Measurements from ENCODE around the gene ATP4A. TPM values are rescaled to one million over a fixed set of nuclear protein-coding genes. Genes with fewer than 3 reads are reported as not detected.

Gene ATP4A
- total RNA-seq, 4 donors from 2014 or later, result 0.18 TPM; not detected in 3

- no peak overlapping the region for H3K27ac ChIP-seq
- H3K9me3 ChIP-seq, result no peaks in the 10 kb centered on the region
- H3K27me3 ChIP-seq, result peaks cover 0 to 63% (median 0%) of the 10 kb centered on the region in 4 donors
- no peak for DNase-seq
- intact Hi-C loops (cut with DNase I), result no loop called here
- H3K4me3 ChIP-seq, result no peak overlapping the region
- peaks cover 0 to 4% (median 0%) of the 10 kb centered on the region in 3 donors for H3K4me1 ChIP-seq
- no peak for TF ChIP-seq CTCF (IDR thresholded peaks at IDR 0.05)
- TF ChIP-seq POLR2A (IDR thresholded peaks at IDR 0.05), result no peak
- 69 to 73% methylated on average over 4 to 7 of the region's 7 CpGs for WGBS, 2 donors
- no peaks in the 10 kb centered on the region for H3K36me3 ChIP-seq
These were observed 3.3 kb upstream of the ATP4A start for GRCh38 chr19:35566738-35567137.

DNA sequence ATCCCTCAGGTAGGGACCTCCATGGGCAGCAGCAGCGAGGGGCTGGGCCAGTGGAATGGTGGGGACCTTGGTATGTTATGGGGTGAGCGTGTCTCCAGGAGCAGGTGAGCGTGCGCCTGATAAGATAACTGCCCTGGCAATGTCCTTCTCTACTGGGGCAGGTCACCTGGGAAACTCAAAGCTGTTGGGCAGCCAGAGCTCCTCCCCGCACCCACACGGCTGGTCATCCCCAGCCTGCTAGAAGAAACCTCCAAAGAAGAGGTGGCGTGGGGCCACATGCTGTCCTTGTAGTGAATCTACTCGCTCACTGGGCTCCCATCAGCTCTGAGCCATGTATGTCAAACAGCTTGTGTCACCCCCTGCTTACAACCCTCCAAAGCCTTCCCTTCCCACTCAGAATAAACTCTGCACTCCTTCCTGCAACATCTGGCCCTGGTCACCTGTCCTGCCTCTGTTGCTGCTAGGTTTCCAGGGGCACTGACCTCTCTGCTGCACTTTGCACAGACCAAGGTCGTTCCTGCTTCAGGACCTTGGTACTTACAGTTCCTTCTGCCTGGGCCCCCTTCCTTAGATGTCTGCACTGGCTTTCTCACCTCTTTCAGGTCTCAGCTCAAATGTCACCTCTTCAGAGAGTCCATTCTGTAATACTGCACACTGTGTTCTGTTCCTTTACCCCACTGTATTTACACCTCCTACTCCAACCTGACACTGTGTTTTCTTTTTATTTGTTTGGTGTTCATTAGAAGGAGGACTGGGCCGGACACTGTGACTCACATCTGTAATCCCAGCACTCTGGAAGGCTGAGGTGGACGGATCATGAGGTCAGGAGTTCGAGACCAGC, 1.8 kb upstream of the ATP4A start:
- WGBS, 2 donors, result 73 to 77% methylated on average over 10 to 12 of the region's 12 CpGs
- no peak overlapping the region for H3K27ac ChIP-seq
- no peak for TF ChIP-seq CTCF (IDR thresholded peaks at IDR 0.05)
- TF ChIP-seq POLR2A (IDR thresholded peaks at IDR 0.05), result no peak
- intact Hi-C loops (cut with DNase I), result no loop called here
- no peaks in the 10 kb centered on the region for H3K9me3 ChIP-seq
- H3K27me3 ChIP-seq, result peaks cover 0 to 71% (median 0%) of the 10 kb centered on the region in 4 donors
- no peak overlapping the region for H3K4me3 ChIP-seq
- no peaks in the 10 kb centered on the region for H3K4me1 ChIP-seq
- H3K36me3 ChIP-seq, result no peaks in the 10 kb centered on the region
- no peak for DNase-seq

- Histone ChIP-seq H3K27me3 (peaks cover 0 to 79% (median 4%) of the 10 kb centered on the region in 4 donors), H3K9me3 (no peaks in the 10 kb centered on the region), H3K27ac (no peak overlapping the region), H3K4me1 (peaks cover 6 to 10% (median 9%) of the 10 kb centered on the region in 3 donors), H3K4me3 (no peak overlapping the region), H3K36me3 (no peaks in the 10 kb centered on the region)
- WGBS, 2 donors, result 37 to 68% methylated on average over 2 of the region's 2 CpGs
- intact Hi-C loops (cut with DNase I), result no loop called here
- no peak for TF ChIP-seq POLR2A (IDR thresholded peaks at IDR 0.05)
- TF ChIP-seq CTCF (IDR thresholded peaks at IDR 0.05), result no peak
- no peak for DNase-seq
These were observed 682 bp downstream of the ATP4A start for GRCh38 chr19:35562776-35563175.

- TF ChIP-seq POLR2A (IDR thresholded peaks at IDR 0.05) (no peak), CTCF (IDR thresholded peaks at IDR 0.05) (no peak)
- peaks cover 0 to 79% (median 4%) of the 10 kb centered on the region in 4 donors for H3K27me3 ChIP-seq
- 51 to 66% methylated on average over 5 to 9 of the region's 17 CpGs for WGBS, 2 donors
- no peak for DNase-seq
- no peak overlapping the region for H3K4me3 ChIP-seq
- peaks cover 6 to 14% (median 13%) of the 10 kb centered on the region in 3 donors for H3K4me1 ChIP-seq
- no peak overlapping the region for H3K27ac ChIP-seq
- no peaks in the 10 kb centered on the region for H3K36me3 ChIP-seq
- intact Hi-C loops (cut with DNase I), result no loop called here
- no peaks in the 10 kb centered on the region for H3K9me3 ChIP-seq
These were observed 1.1 kb downstream of the ATP4A start for GRCh38 chr19:35562336-35562735.

GRCh38 chr19:35561436-35561835, 2.0 kb downstream of the ATP4A start:
- no peak for TF ChIP-seq POLR2A (IDR thresholded peaks at IDR 0.05)
- TF ChIP-seq CTCF (IDR thresholded peaks at IDR 0.05), result no peak
- WGBS, 2 donors, result 71 to 73% methylated on average over 6 of the region's 6 CpGs
- no peak for DNase-seq
- no peaks in the 10 kb centered on the region for H3K9me3 ChIP-seq
- H3K27ac ChIP-seq, result no peak overlapping the region
- H3K4me3 ChIP-seq, result no peak overlapping the region
- peaks cover 0 to 83% (median 4%) of the 10 kb centered on the region in 4 donors for H3K27me3 ChIP-seq
- no peaks in the 10 kb centered on the region for H3K36me3 ChIP-seq
- intact Hi-C loops (cut with DNase I), result no loop called here
- peaks cover 6 to 15% (median 13%) of the 10 kb centered on the region in 3 donors for H3K4me1 ChIP-seq
